GM12872 (cell line): ENCODE results near the gene ASAP2.

ENCODE experiments used
- CTCF ChIP-seq: IDR thresholded peaks from 3 replicates; pipeline ENCODE4 v1.5.1; 2011; ENCODE audit warnings: low read depth, mild to moderate bottlenecking, low read length, moderate library complexity; ENCODE audit not compliant: insufficient read depth

The ASAP2 gene

DNA sequence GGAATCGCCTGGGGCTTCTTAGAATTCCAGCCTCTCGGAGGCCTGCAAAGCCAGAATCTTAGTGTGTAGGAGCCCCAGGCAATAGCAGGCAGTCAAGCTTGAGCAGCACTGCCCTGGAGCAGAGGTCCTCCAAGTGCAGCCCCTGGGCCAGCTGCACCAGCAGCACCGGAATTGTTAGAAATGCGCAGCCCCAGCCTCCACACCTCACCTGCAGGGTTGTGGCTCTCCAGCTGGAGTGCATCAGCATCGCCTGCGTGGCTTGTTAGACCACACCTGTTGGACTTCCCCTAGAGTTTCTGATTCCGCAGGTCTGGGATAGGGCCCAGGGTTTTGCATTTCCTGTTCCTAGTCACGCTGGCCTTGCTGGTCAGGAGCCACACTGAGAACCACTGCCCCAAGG, 100.3 kb downstream of the ASAP2 start:
- no peak for TF ChIP-seq CTCF

- TF ChIP-seq CTCF = no peak
Measured at GRCh38 chr2:9307535-9307934, 100.9 kb downstream of the ASAP2 start.

DNA sequence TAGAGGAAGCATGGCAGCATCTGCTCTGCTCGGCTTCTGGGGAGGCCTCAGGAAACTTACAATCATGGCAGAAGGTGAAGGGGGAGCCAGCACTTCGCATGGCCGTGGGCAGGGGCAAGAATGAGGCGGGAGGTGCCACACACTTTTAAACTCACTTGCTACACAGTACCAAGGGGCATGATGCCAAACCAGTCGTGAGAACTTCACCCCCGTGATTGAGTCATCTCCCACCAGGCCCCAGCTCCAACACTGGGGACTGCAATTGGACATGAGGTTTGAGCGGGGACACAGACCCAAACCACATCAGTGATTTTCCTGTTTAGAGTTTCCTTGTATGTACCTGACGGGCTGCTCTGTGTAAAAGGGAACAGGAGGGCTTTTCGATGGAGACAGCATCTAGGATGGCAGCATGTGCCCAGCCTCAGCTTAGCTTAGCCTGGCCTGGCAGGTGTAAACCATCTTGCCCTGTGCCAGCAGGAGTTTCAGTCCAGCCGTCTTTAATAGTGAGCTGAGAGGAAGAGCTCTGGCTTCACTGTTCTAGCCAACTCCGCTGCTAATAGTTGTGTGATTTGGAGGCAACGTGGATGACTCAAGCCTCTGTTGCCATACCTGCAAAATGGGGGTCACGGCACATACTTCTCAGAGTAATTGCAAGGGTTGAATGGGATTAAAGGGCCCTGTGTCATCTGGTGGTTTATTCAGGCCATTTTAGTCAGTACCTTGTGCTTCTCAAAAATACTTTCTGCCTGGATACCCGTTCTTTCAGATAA, 101.8 kb downstream of the ASAP2 start:
- TF ChIP-seq CTCF = no peak

DNA sequence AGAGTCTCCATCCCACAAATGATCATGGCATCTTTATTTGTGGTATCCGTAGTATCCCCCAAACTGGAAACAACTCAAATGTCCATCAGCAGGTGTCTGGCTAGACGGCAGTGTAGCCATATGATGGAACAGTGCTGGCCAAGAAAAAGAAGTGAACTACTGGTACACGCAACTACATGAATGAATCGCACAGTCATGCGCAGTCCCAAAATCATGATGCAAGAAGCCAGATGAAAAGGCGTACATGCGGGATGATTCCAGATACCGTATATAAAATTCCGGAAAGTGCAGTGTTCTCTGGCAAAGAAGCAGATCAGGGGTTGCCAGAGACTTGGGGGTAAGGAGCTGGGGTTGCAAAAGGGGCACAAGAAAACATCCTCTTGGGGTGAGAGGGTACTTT, 102.5 kb downstream of the ASAP2 start:
- TF ChIP-seq CTCF = no peak

GRCh38 chr2:9310377-9310776, 103.8 kb downstream of the ASAP2 start:
- no peak for TF ChIP-seq CTCF

DNA sequence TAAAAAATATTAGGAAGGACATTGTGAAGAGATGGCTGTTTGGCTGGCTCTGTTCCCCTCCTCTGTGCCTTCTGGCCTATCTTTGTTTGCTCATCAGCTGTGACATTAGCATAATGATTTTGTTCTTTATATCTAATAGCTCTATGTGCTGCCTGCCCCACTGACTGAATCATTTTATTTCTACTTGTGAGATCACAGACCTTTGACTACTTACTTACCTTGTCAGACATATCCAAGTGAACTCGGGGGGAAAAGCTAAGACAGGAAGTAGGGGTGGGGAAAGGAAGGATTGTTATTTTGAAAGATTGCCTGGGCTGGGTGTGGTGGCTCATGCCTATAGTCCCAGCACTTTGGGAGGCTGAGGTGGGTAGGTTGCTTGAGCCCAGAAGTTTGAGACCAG, 104.2 kb downstream of the ASAP2 start:
- TF ChIP-seq CTCF = no peak

GRCh38 chr2:9311488-9311887, 104.9 kb downstream of the ASAP2 start:
- TF ChIP-seq CTCF = no peak
